Stimulated activated CD4-positive, alpha-beta T cell treated with anti-CD3 and anti-CD28 coated beads, Interleukin-12 subunit alpha, Interleukin-12 subunit beta, amount 100 ng/mL, for 24 hours (primary cell): ENCODE data around the gene TADA2B.

Experiments used
- DNase-seq, 2 experiments: peaks; one replicate each; pipeline ENCODE4 v3.0.0-alpha.2; 2020; ENCODE audit warnings: low read depth in 2 of 2

TADA2B gene

GRCh38 chr4:7043284-7044136, at the start of gene TADA2B:
TSS of gene TADA2B (plus strand) at chr4:7043372. CDS start at chr4:7043580, 208 bp downstream.
- DNase-seq: peak in 1 of 2 experiments; percentile 37

GRCh38 chr4:6996481-6996880, 46.7 kb upstream of the TADA2B start:
- DNase-seq: no peak

- no peak for DNase-seq
These were observed 43.7 kb upstream of the TADA2B start for GRCh38 chr4:6999172-7000086.

GRCh38 chr4:7000421-7001176, 42.6 kb upstream of the TADA2B start:
- DNase-seq: no peak

GRCh38 chr4:7001271-7001670, 41.9 kb upstream of the TADA2B start:
- DNase-seq: no peak

- no peak for DNase-seq
These were observed 40.8 kb upstream of the TADA2B start for GRCh38 chr4:7002336-7002735.

GRCh38 chr4:7003176-7003878, 39.8 kb upstream of the TADA2B start:
- DNase-seq: no peak

- DNase-seq: no peak
These were observed 39.3 kb upstream of the TADA2B start for GRCh38 chr4:7003879-7004240.

- DNase-seq: no peak
These were observed 38.8 kb upstream of the TADA2B start for GRCh38 chr4:7004331-7004730.

- no peak for DNase-seq
These were observed 37.6 kb upstream of the TADA2B start for GRCh38 chr4:7005571-7005970.

GRCh38 chr4:7006411-7006810, 36.8 kb upstream of the TADA2B start:
- no peak for DNase-seq

- no peak for DNase-seq
These were observed 35.8 kb upstream of the TADA2B start for GRCh38 chr4:7007142-7007907.

GRCh38 chr4:7007944-7008343, 35.2 kb upstream of the TADA2B start:
- DNase-seq: no peak

GRCh38 chr4:7009564-7009963, 33.6 kb upstream of the TADA2B start:
- DNase-seq: no peak

- no peak for DNase-seq
These were observed 30.0 kb upstream of the TADA2B start for GRCh38 chr4:7013175-7013574.

- no peak for DNase-seq
These were observed 28.4 kb upstream of the TADA2B start for GRCh38 chr4:7014815-7015214.

- DNase-seq: no peak
These were observed 27.7 kb upstream of the TADA2B start for GRCh38 chr4:7015383-7016035.

GRCh38 chr4:7016086-7016485, 27.1 kb upstream of the TADA2B start:
- no peak for DNase-seq

GRCh38 chr4:7016512-7016911, 26.7 kb upstream of the TADA2B start:
- DNase-seq: no peak

GRCh38 chr4:7017446-7018048, 25.6 kb upstream of the TADA2B start:
- no peak for DNase-seq
